ENCODE results near the gene MKRN2OS.
A peak's percentile ranks its signal among the peaks of the same experiment; 100 is the strongest.

The MKRN2OS gene

DNA sequence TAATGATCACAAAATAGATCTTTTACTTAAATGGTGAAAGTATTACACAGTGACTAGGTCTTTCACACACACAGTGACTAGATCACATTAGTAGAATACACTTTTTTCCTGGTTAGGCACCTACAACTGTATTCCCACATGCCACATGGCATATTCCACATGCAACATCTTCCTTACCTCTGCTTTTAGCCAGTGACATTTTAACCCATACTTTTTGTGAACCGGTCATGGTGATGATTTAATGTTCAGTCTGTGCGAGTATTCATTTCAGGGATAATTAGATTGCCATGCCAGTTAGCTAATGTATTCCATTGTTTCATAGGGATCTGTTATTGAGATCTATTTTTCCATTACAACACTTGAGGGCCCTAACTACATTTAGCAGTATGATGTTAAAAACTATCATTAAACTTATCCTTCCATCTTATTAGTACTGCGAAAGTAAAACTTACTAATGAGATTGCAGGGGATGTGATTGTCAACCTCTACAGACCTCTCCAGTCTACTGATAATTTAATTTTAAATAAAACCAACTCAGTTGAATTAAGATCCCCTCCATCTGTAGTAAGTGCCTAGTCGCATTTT is 32.7 kb downstream of the MKRN2OS start:
- no peak for DNase-seq

DNA sequence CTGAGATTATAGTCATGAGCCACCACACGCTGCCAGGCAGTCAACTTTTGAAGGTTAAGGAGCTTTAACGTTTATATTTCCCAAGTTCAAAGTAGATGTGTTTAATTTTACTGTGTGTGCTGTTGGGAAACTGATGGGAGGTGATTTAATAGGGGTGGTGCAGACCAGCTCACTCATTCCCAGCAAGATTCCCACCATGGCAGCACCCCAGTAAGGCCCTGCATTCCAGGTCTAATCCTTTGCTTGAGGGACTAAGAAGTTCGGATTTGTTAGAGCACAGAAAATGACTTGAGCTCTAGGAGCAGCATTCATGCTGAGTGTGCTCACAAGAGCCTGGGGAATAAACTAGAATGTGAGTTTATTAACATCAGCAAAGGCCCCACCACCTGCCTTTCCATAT is 35.8 kb downstream of the MKRN2OS start:
- DNase-seq, result no peak

DNA sequence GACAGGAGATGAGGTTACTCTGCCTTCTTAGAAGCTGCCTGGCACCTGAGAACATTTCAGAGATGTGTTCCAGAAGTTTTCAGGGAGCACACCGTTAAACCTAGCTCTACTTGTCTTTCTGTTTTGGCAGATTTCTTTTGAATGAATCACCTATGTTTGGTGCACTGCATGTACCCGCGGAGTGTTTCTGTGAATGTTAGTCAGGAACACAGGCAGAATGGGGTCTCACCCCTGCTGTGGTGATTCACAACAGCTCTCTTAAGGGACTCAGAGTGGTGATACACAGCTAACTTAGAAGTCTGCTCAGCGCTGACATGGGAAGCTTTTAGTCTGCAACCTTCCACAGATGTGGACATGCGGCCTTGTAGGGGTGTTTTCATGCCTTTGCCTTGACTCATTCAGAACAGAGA is 37.0 kb downstream of the MKRN2OS start:
- DNase-seq, result peak; percentile 90

DNA sequence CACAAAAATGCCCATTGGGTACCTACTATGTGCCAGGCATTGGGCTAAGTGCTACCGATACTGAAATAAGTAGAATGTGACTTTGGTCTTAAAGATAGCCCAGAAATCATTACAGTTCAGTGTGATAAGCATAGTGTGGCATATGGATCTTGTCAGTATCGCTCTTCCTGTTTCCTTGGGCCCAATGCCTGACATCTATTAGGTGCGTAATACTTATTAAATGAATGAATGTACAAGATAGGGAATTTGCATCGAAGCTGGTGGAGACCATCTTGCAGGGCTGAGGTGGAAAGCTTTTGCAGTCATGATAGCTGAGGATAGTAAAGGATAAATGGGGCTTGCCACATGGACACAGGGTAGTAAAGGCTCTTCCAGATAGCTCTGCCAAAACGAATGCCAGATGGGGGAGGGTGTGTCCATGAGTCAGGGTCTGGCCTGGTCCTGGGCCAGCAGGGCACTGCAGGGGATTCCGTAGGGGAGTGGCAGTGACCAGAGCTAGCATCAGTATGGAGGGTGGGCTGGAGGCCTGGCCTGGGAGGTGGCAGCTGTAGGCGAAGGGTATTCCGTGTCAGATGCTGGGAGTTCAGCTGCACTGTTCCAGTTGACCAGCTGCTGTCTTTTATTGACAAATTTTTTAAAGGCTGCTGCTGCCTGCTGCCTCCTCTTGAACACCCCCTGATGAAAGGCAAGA is 37.6 kb downstream of the MKRN2OS start:
- DNase-seq, result peak; percentile 82

DNA sequence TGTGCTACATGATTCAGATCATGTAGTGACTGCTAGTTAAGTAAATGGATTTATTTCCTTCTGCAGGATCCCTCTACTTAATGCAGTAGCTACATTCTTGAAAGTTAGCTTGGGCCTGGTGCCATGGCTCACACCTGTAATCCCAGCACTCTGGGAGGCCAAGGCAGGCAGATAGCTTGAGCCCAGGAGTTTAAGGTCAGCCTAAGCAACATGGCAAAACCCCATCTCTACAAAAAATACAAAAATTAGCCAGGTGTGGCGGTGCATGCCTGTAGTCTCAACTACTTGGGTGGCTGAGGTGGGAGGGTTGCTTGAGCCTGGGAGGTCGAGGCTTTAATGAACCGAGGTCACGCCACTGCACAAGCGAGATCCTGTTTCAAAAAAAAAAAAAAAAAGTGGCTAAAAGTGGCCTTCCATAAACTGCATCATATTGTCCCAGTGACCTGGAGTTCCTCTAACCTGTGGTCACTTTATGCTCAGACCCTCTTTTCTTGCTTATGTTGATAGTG is 39.0 kb downstream of the MKRN2OS start:
- DNase-seq, result no peak

DNA sequence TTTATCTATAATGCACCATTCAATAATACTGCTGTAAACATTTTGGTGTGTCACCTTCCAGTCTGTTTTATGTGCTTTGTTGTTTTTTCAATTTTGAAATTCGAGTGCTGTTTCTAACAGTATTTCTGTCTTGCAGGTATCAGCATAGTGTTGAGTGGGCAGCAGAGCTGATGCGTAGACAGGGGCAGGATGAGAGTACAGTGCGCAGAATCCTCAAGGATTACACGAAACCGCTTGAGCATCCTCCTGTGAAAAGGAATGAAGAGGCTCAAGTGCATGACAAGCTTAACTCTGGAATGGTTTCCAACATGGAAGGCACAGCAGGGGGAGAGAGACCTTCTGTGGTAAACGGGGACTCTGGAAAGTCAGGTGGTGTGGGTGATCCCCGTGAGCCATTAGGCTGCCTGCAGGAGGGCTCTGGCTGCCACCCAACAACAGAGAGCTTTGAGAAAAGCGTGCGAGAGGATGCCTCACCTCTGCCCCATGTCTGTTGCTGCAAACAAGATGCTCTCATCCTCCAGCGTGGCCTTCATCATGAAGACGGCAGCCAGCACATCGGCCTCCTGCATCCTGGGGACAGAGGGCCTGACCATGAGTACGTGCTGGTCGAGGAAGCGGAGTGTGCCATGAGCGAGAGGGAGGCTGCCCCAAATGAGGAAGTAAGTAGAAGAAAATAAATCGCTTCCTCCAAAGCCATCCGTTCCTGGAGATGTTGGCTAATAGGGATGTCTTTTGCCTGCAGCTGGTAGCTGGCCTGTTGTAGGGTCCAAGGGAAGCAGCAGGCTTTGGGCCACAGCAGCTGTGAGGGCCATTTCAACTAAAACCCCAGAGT is 42.0 kb downstream of the MKRN2OS start:
- DNase-seq, result no peak

DNA sequence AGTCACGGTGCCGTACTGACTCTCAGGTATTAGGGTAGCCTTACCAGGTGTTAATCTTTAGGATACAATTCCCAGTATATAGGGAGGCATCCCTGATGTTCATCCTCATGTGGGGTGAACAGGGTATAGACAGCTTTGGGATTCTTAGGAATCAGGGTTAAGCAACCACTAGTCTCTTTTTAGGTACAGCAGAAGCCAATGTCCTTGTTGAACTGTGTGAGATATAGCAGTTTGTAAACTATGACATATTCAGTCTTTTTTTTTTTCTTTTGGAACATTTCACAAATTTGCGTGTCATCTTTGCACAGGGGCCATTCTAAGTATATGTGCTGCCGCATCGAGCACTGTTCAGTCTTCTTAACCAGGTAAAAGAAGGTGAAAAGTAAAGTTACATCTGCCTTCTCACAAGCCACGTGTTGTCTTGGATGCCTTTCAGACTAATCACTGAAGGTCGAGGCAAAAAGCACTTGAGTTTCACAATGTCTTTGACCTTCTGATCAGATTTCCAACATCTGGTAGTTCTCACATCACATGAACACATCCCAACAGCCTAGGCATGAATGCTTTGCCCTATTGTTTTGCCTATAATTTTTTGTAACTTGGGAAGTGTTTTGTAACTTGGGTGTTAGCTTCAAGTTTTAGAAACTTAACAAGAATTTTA is 43.8 kb downstream of the MKRN2OS start:
- no peak for DNase-seq

DNA sequence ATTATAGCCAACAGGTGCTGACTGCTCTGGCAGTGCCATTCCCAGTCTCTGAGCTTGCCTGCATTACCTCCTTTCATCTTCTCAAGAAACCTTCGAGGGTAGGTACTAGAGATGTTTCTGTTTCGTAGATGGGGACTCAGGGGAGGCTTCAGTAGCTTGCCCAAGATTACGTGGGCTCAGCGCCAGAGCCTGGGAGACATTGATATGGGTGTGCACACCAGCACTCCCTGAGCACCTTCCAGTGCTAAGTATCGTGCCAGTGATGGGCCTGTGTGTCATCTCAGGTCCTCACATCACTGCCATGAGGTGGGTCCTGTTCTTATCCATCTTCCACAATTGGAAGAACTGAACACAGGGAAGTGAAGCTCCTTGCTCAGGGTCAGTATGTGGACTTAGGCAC is 45.8 kb downstream of the MKRN2OS start:
- no peak for DNase-seq

DNA sequence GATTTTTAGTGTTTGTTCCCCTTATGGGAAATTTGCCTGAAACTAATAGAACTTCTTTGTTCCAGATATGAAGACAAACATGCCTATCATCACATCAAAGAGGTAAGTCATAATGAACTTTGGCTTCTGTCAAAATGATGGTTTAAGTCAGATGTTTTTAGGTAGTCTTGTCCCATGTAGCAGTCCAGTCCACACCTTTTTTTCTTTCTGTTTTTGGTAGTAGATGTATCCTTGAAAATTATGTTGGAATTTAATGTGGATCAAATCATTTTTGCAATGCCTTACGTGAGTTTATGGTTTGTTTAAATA is 48.9 kb downstream of the MKRN2OS start:
- no peak for DNase-seq

DNA sequence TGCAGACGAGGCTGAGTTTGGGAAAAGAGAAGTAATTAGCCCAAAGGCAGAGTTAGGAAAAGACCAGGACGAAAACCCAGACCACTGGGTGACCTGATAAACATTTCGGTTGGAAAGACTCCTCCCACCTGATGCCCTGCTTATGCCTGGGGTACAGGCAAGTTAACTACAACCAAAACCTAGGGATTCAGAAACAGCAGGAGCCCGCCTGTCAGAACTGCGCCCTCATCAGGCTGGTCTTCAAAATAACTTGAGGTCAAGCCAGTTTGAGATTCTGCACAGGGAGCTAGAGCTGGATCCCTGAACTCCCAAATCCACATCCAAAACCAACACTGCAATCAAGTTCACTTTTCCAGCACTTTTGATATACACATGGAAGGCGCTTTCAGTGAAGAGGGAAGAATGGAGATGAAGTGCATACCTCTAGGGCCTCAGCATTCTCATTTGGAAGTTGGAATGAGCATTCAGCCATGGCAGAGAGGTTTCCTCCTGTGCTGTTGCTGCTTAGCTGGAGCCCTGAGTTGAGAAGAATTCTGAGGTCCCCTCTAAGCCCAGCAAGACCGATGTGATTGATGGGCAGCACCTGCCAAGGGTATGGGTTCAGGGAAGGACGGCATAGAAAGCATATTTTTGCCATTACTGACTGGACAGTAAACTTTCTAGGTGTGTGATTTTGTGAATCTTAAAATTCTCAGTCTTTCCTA is 49.4 kb downstream of the MKRN2OS start:
- DNase-seq, result no peak

DNA sequence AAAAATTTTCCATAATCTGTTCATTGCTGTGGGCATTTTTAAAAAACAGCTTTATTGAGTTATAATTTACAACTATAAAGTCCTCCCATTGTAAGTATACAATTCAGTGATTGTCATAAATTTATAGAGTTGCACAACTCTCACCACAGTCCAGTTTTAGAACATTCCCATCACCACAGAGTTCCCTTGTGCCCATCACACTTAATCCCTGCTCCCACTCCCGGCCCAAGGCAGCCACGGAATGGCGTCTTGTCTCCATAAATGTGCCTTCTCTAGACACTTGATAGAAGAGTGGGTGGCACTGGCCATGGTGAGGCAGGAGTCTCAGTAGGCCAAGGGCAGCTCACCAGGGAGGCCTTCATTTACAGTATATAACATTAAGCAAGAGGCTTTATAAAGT is 54.8 kb downstream of the MKRN2OS start:
- no peak for DNase-seq

DNA sequence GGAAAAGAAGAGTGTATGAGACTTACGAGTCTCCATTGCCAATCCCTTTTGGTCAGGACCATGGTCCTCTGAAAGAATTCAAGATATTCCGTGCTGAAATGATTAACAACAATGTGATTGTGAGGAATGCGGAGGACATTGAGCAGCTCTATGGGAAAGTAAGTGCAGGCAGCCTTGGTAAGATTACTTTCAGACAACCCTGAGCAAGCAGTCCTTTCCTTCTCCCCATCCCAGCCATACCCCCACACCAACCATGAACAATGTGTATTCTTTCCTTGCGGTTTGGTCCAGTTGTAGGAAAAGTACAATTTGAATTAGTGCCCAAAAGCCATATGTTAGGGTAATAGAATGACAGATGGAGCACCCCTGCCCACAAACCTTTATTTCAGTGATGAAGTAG is 55.5 kb downstream of the MKRN2OS start:
- DNase-seq, result no peak
